ENCODE measurements around the gene TMEM95. TPM values are rescaled to one million over a fixed set of nuclear protein-coding genes. Genes with fewer than 3 reads are reported as not detected.

TMEM95 gene
- total and polyA plus RNA-seq, 10 of the 15 experiments (the other 5 are each of a cell fraction or from before 2014, with no cell fraction given), result 0.05 to 0.28 TPM; not detected in 8

DNA sequence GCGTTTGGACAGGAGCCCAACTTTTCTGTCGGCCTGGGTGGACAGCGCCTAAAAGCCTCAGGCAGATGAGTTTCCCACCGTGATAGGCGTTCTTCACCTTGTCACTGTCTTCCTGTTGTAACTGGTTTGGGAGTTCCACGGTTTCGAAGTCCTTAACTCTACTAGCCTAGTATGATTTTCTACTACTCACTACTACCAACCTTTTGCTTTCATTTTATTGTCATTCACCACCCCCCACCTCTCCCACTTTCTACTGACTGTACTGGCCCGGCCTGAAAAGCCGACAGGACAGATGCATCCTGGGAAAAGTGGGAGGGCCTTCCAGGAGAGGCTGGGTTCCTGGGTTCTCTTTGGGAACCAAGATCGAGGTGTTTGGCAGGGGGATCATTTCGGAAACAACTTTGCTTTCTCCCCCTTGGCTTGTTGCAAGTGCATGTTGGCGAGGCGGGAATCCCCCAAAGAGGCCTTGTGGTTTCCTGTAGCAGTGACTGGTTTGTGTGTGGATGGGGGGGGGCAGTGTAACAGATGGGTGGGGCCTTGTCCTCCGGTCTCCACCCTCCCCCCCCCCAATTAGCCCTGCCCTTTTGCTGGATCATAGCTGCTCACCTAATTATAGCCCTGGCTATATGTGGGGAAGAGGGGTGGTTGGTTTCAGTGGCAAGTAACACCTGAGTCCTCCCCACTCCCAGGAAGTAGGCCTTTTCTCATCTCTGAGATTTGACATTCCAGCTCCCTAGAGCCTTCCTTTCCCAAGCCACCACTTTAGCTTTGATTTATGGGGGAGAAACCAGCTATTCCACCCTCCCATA is 46.1 kb upstream of the TMEM95 start (continued):
- peak; percentile 3 for TF ChIP-seq PBX3 (IDR thresholded peaks at IDR 0.05; ENCODE audit: insufficient replicate concordance, low read depth, low read length)
- peak; percentile 2; the same call in 1 of the 2 replicates for TF ChIP-seq MTA3 (IDR thresholded peaks at IDR 0.05; ENCODE audit: borderline replicate concordance, low read length)
- peak; percentile 29 for TF ChIP-seq MEF2B (IDR thresholded peaks at IDR 0.05; ENCODE audit: partially characterized antibody, poor library complexity, severe bottlenecking)
- TF ChIP-seq, protein P1, sequence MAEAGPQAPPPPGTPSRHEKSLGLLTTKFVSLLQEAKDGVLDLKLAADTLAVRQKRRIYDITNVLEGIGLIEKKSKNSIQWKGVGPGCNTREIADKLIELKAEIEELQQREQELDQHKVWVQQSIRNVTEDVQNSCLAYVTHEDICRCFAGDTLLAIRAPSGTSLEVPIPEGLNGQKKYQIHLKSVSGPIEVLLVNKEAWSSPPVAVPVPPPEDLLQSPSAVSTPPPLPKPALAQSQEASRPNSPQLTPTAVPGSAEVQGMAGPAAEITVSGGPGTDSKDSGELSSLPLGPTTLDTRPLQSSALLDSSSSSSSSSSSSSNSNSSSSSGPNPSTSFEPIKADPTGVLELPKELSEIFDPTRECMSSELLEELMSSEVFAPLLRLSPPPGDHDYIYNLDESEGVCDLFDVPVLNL (IDR thresholded peaks at IDR 0.05; ENCODE audit: low read depth, low read length), result no peak
- no peak for TF ChIP-seq FOS (IDR thresholded peaks at IDR 0.05; ENCODE audit: borderline replicate concordance, extremely low read depth, insufficient read length)
- peak; percentile 31 for TF ChIP-seq SMAD5 (IDR thresholded peaks at IDR 0.05; ENCODE audit: low read depth)
- 0 out of 2 replicates have a peak, but pooled peaks have one; percentile 20 for TF ChIP-seq GATAD2B (conservative IDR thresholded peaks at IDR 0.05; ENCODE audit: low read depth)
- TF ChIP-seq LARP7 (IDR thresholded peaks at IDR 0.05), result no peak
- peak; percentile 55 to 69; a peak in 3 of 4 replicates for TF ChIP-seq IKZF2 (IDR thresholded peaks at IDR 0.05)
- peak; percentile 64 for TF ChIP-seq TAF1 (IDR thresholded peaks at IDR 0.05; ENCODE audit: borderline replicate concordance, low read depth, low read length)
- TF ChIP-seq NBN (IDR thresholded peaks at IDR 0.05), result peak; percentile 66; the same call in 1 of the 2 replicates
- TF ChIP-seq PAX8 (IDR thresholded peaks at IDR 0.05), result no peak
- TF ChIP-seq NKRF (conservative IDR thresholded peaks at IDR 0.05), result peak; percentile 58
- 0 out of 2 replicates have a peak, but pooled peaks have one; percentile 30 for TF ChIP-seq RBBP5 (conservative IDR thresholded peaks at IDR 0.05)
- peak; percentile 31; the same call in 1 of the 2 replicates for TF ChIP-seq MTA2 (IDR thresholded peaks at IDR 0.05; ENCODE audit: low read depth)
- no peak for TF ChIP-seq IRF3 (IDR thresholded peaks at IDR 0.05)
- peak; percentile 50; the same call in 1 of the 2 replicates for TF ChIP-seq PKNOX1 (IDR thresholded peaks at IDR 0.05)
- TF ChIP-seq ATF7 (IDR thresholded peaks at IDR 0.05; ENCODE audit: low read depth), result peak; percentile 55
- TF ChIP-seq RFX5 (IDR thresholded peaks at IDR 0.05; ENCODE audit: low read depth, low read length), result no peak
- peak; percentile 31 for TF ChIP-seq IKZF1 (conservative IDR thresholded peaks at IDR 0.05)
- TF ChIP-seq, protein P2, sequence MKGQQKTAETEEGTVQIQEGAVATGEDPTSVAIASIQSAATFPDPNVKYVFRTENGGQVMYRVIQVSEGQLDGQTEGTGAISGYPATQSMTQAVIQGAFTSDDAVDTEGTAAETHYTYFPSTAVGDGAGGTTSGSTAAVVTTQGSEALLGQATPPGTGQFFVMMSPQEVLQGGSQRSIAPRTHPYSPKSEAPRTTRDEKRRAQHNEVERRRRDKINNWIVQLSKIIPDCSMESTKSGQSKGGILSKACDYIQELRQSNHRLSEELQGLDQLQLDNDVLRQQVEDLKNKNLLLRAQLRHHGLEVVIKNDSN (IDR thresholded peaks at IDR 0.05; ENCODE audit: borderline replicate concordance, extremely low read length, insufficient read depth, low read depth, low read length), result no peak
- TF ChIP-seq SP1 (IDR thresholded peaks at IDR 0.05; ENCODE audit: low read depth, low read length), result peak; percentile 44
- no peak for TF ChIP-seq SIX5 (IDR thresholded peaks at IDR 0.05; ENCODE audit: low read depth, low read length, severe bottlenecking)

All from GM12878 (cell line).